Measurements from ENCODE around the gene CPN2.

Gene CPN2

GRCh38 chr3:194312743-194313281, 38.3 kb downstream of the CPN2 start:
- no peaks in the 10 kb centered on the region for H3K36me3 ChIP-seq (ENCODE audit: insufficient read depth, low read length)
- peaks cover 16% of the 10 kb centered on the region for H3K4me1 ChIP-seq (ENCODE audit: insufficient read depth, low read length)
- no peak overlapping the region for H3K9ac ChIP-seq (ENCODE audit: low read depth, low read length)
- H3K9me3 ChIP-seq (ENCODE audit: control insufficient read depth, insufficient read depth, low read length) = no peaks in the 10 kb centered on the region

- peaks cover 16% of the 10 kb centered on the region for H3K4me1 ChIP-seq (ENCODE audit: insufficient read depth, low read length)
- H3K36me3 ChIP-seq (ENCODE audit: insufficient read depth, low read length) = no peaks in the 10 kb centered on the region
- H3K9me3 ChIP-seq (ENCODE audit: control insufficient read depth, insufficient read depth, low read length) = no peaks in the 10 kb centered on the region
- H3K9ac ChIP-seq (ENCODE audit: low read depth, low read length) = no peak overlapping the region
Measured at GRCh38 chr3:194312186-194312742, 38.9 kb downstream of the CPN2 start.

- H3K9me3 ChIP-seq (ENCODE audit: control insufficient read depth, insufficient read depth, low read length) = no peaks in the 10 kb centered on the region
- peaks cover 21% of the 10 kb centered on the region for H3K4me1 ChIP-seq (ENCODE audit: insufficient read depth, low read length)
- H3K9ac ChIP-seq (ENCODE audit: low read depth, low read length) = no peak overlapping the region
- H3K36me3 ChIP-seq (ENCODE audit: insufficient read depth, low read length) = no peaks in the 10 kb centered on the region
Measured at GRCh38 chr3:194311000-194311399, 40.1 kb downstream of the CPN2 start.

- Histone ChIP-seq H3K4me1 (ENCODE audit: insufficient read depth, low read length) (peaks cover 28% of the 10 kb centered on the region), H3K9me3 (ENCODE audit: control insufficient read depth, insufficient read depth, low read length) (no peaks in the 10 kb centered on the region), H3K36me3 (ENCODE audit: insufficient read depth, low read length) (no peaks in the 10 kb centered on the region), H3K9ac (ENCODE audit: low read depth, low read length) (no peak overlapping the region)
Measured at GRCh38 chr3:194310060-194310835, 40.9 kb downstream of the CPN2 start.

- H3K9me3 ChIP-seq (ENCODE audit: control insufficient read depth, insufficient read depth, low read length) = no peaks in the 10 kb centered on the region
- peaks cover 26% of the 10 kb centered on the region for H3K4me1 ChIP-seq (ENCODE audit: insufficient read depth, low read length)
- H3K9ac ChIP-seq (ENCODE audit: low read depth, low read length) = no peak overlapping the region
- H3K36me3 ChIP-seq (ENCODE audit: insufficient read depth, low read length) = no peaks in the 10 kb centered on the region
Measured at GRCh38 chr3:194308601-194309449, 42.3 kb downstream of the CPN2 start.

- Histone ChIP-seq H3K9ac (ENCODE audit: low read depth, low read length) (no peak overlapping the region), H3K4me1 (ENCODE audit: insufficient read depth, low read length) (peaks cover 25% of the 10 kb centered on the region), H3K9me3 (ENCODE audit: control insufficient read depth, insufficient read depth, low read length) (no peaks in the 10 kb centered on the region)
Measured at GRCh38 chr3:194307849-194308248, 43.3 kb downstream of the CPN2 start.

GRCh38 chr3:194306771-194307640, 44.1 kb downstream of the CPN2 start:
- Histone ChIP-seq H3K9me3 (ENCODE audit: control insufficient read depth, insufficient read depth, low read length) (no peaks in the 10 kb centered on the region), H3K36me3 (ENCODE audit: insufficient read depth, low read length) (no peaks in the 10 kb centered on the region), H3K4me1 (ENCODE audit: insufficient read depth, low read length) (peaks cover 19% of the 10 kb centered on the region; the same call in 1 of the 2 replicates), H3K9ac (ENCODE audit: low read depth, low read length) (no peak overlapping the region)

More at GRCh38 chr3:194307849-194308248, 43.3 kb downstream of the CPN2 start:
- H3K36me3 ChIP-seq (ENCODE audit: insufficient read depth, low read length) = no peaks in the 10 kb centered on the region

GRCh38 chr3:194306109-194306686, 44.9 kb downstream of the CPN2 start:
- Histone ChIP-seq H3K9ac (ENCODE audit: low read depth, low read length) (no peak overlapping the region), H3K36me3 (ENCODE audit: insufficient read depth, low read length) (no peaks in the 10 kb centered on the region), H3K4me1 (ENCODE audit: insufficient read depth, low read length) (peaks cover 19% of the 10 kb centered on the region; the same call in 1 of the 2 replicates), H3K9me3 (ENCODE audit: control insufficient read depth, insufficient read depth, low read length) (no peaks in the 10 kb centered on the region)

GRCh38 chr3:194305356-194306108, 45.6 kb downstream of the CPN2 start:
- Histone ChIP-seq H3K36me3 (ENCODE audit: insufficient read depth, low read length) (no peaks in the 10 kb centered on the region), H3K4me1 (ENCODE audit: insufficient read depth, low read length) (peaks cover 23% of the 10 kb centered on the region; the same call in 1 of the 2 replicates), H3K9ac (ENCODE audit: low read depth, low read length) (no peak overlapping the region), H3K9me3 (ENCODE audit: control insufficient read depth, insufficient read depth, low read length) (no peaks in the 10 kb centered on the region)

- H3K4me1 ChIP-seq (ENCODE audit: insufficient read depth, low read length) = peaks cover 23% of the 10 kb centered on the region; the same call in 1 of the 2 replicates
- no peaks in the 10 kb centered on the region for H3K9me3 ChIP-seq (ENCODE audit: control insufficient read depth, insufficient read depth, low read length)
- no peaks in the 10 kb centered on the region for H3K36me3 ChIP-seq (ENCODE audit: insufficient read depth, low read length)
- no peak overlapping the region for H3K9ac ChIP-seq (ENCODE audit: low read depth, low read length)
Measured at GRCh38 chr3:194304186-194304917, 46.8 kb downstream of the CPN2 start.

GRCh38 chr3:194303749-194304148, 47.4 kb downstream of the CPN2 start:
- H3K9ac ChIP-seq (ENCODE audit: low read depth, low read length) = no peak overlapping the region
- H3K36me3 ChIP-seq (ENCODE audit: insufficient read depth, low read length) = no peaks in the 10 kb centered on the region
- no peaks in the 10 kb centered on the region for H3K9me3 ChIP-seq (ENCODE audit: control insufficient read depth, insufficient read depth, low read length)
- peaks cover 19% of the 10 kb centered on the region; the same call in 1 of the 2 replicates for H3K4me1 ChIP-seq (ENCODE audit: insufficient read depth, low read length)

- H3K4me1 ChIP-seq (ENCODE audit: insufficient read depth, low read length) = peaks cover 22% of the 10 kb centered on the region
- H3K36me3 ChIP-seq (ENCODE audit: insufficient read depth, low read length) = no peaks in the 10 kb centered on the region
- no peak overlapping the region for H3K9ac ChIP-seq (ENCODE audit: low read depth, low read length)
- no peaks in the 10 kb centered on the region for H3K9me3 ChIP-seq (ENCODE audit: control insufficient read depth, insufficient read depth, low read length)
Measured at GRCh38 chr3:194301730-194302129, 49.4 kb downstream of the CPN2 start.

All from ES-I3 (cell line).